OCI-LY1 (cell line): ENCODE data around the gene RERE.

Source experiments
- H2AFZ ChIP-seq: fragments of 200-600 bp; sonication (generic), shearing (Covaris generic); 2 replicates; pipeline ENCODE4 v1.6.0; 2014; ENCODE audit warnings: antibody characterized with exemption, mild to moderate bottlenecking, low read length
- H3F3A ChIP-seq: fragments of 200-600 bp; sonication (generic), shearing (Covaris generic); 2 replicates; pipeline ENCODE4 v1.6.0; 2014; ENCODE audit warnings: mild to moderate bottlenecking, antibody characterized with exemption, low read length, moderate library complexity; ENCODE audit not compliant: insufficient read depth
- H3K27ac ChIP-seq: fragments of 200-600 bp; sonication (generic); 2 replicates; pipeline ENCODE4 v1.5.1; 2014; ENCODE audit warnings: low read length, mixed run types, mild to moderate bottlenecking, low read depth; ENCODE audit not compliant: poor library complexity, severe bottlenecking
- H3K27me3 ChIP-seq: fragments of 200-600 bp; sonication (generic); 2 replicates; pipeline ENCODE4 v1.6.0; 2014; ENCODE audit warnings: antibody characterized with exemption, mild to moderate bottlenecking, low read length, moderate library complexity; ENCODE audit not compliant: insufficient read depth
- H3K36me3 ChIP-seq: fragments of 200-600 bp; sonication (generic); 2 replicates; pipeline ENCODE4 v1.6.1; 2014; ENCODE audit warnings: mild to moderate bottlenecking, antibody characterized with exemption, low read length, moderate library complexity, mixed read lengths; ENCODE audit not compliant: insufficient read depth
- H3K4me1 ChIP-seq: fragments of 200-600 bp; sonication (generic); 2 replicates; pipeline ENCODE4 v1.5.1; 2014; ENCODE audit warnings: mild to moderate bottlenecking, low read length, moderate library complexity; ENCODE audit not compliant: insufficient read depth, severe bottlenecking
- H3K4me2 ChIP-seq: fragments of 200-600 bp; sonication (generic), shearing (Covaris generic); 2 replicates; pipeline ENCODE4 v1.6.1; 2014; ENCODE audit warnings: low read length
- H3K4me3 ChIP-seq: fragments of 200-600 bp; sonication (generic); 2 replicates; pipeline ENCODE4 v1.5.1; 2014; ENCODE audit warnings: low read length, low read depth, mild to moderate bottlenecking, mixed read lengths; ENCODE audit not compliant: poor library complexity, severe bottlenecking
- H3K79me2 ChIP-seq: fragments of 200-600 bp; shearing (Covaris generic); 2 replicates; pipeline ENCODE4 v1.6.1; 2016; ENCODE audit warnings: mixed run types, low read length, mixed read lengths; ENCODE audit not compliant: insufficient read depth
- H3K9ac ChIP-seq: fragments of 200-600 bp; sonication (generic), shearing (Covaris generic); 2 replicates; pipeline ENCODE4 v1.6.1; 2014; ENCODE audit warnings: mild to moderate bottlenecking, low read length, mixed read lengths
- H3K9me2 ChIP-seq: fragments of 200-600 bp; sonication (generic), shearing (Covaris generic); 2 replicates; pipeline ENCODE4 v1.6.1; 2014; ENCODE audit warnings: low read depth, mild to moderate bottlenecking, low read length, mixed read lengths
- H3K9me3 ChIP-seq: fragments of 200-600 bp; shearing (Covaris generic); 2 replicates; pipeline ENCODE4 v1.6.1; 2014; ENCODE audit warnings: low read length, mixed read lengths
- H4K20me1 ChIP-seq: fragments of 200-600 bp; sonication (generic), shearing (Covaris generic); 2 replicates; pipeline ENCODE4 v1.6.0; 2016; ENCODE audit warnings: mild to moderate bottlenecking, low read length; ENCODE audit not compliant: insufficient read depth
- EZH2 ChIP-seq: fragments of 200-600 bp; sonication (generic), shearing (Covaris generic); IDR thresholded peaks from 2 replicates; pipeline ENCODE4 v1.8.0; 2017; ENCODE audit warnings: borderline replicate concordance, mixed run types, mild to moderate bottlenecking, antibody characterized with exemption, low read length, moderate library complexity, mixed read lengths
- TF ChIP-seq, protein P1 (sequence below): fragments of 200-600 bp; sonication (generic), shearing (Covaris generic); IDR thresholded peaks from 2 replicates; pipeline ENCODE4 v1.5.1; 2017; ENCODE audit warnings: mild to moderate bottlenecking, antibody characterized with exemption, low read length, moderate library complexity, mixed read lengths

The RERE gene

DNA sequence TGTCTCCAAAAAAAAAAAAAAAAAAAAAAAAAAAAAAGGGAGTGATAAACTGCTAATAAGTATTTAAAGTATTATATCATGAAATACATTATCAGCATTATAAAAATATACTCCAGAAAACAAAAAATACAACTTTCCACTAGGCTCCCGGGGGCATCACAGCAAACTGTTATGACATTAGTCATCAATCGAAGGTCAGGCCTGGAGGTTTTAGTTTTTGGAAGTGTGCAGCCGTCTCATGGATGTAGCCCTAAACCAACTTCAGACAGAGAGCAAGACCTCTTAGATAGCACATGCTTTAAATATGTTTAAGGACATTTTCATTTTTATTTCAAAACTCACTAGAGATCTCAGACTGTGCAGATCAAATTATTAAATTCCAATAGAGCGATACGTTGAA lies 106.3 kb downstream of the RERE start:
- no peaks in the 10 kb centered on the region for H3K27me3 ChIP-seq
- H3K4me1 ChIP-seq, result peaks cover 16% of the 10 kb centered on the region
- H4K20me1 ChIP-seq, result no peaks in the 10 kb centered on the region
- no peak for TF ChIP-seq EZH2
- TF ChIP-seq, protein P1, sequence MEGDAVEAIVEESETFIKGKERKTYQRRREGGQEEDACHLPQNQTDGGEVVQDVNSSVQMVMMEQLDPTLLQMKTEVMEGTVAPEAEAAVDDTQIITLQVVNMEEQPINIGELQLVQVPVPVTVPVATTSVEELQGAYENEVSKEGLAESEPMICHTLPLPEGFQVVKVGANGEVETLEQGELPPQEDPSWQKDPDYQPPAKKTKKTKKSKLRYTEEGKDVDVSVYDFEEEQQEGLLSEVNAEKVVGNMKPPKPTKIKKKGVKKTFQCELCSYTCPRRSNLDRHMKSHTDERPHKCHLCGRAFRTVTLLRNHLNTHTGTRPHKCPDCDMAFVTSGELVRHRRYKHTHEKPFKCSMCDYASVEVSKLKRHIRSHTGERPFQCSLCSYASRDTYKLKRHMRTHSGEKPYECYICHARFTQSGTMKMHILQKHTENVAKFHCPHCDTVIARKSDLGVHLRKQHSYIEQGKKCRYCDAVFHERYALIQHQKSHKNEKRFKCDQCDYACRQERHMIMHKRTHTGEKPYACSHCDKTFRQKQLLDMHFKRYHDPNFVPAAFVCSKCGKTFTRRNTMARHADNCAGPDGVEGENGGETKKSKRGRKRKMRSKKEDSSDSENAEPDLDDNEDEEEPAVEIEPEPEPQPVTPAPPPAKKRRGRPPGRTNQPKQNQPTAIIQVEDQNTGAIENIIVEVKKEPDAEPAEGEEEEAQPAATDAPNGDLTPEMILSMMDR, result no peak
- H3K36me3 ChIP-seq, result no peaks in the 10 kb centered on the region
- no peak overlapping the region for H3K4me2 ChIP-seq
- H3K4me3 ChIP-seq, result no peak overlapping the region
- H2AFZ ChIP-seq, result no peak overlapping the region
- H3K9me2 ChIP-seq, result no peaks in the 10 kb centered on the region
- no peak overlapping the region for H3K9ac ChIP-seq
- H3K27ac ChIP-seq, result no peak overlapping the region
- H3K79me2 ChIP-seq, result no peaks in the 10 kb centered on the region
- no peaks in the 10 kb centered on the region for H3K9me3 ChIP-seq
- no peaks in the 10 kb centered on the region for H3F3A ChIP-seq

- no peak for TF ChIP-seq EZH2
- TF ChIP-seq, protein P1, result no peak
- Histone ChIP-seq H3K4me3 (no peak overlapping the region), H3K9me3 (no peaks in the 10 kb centered on the region), H3K27me3 (no peaks in the 10 kb centered on the region), H3K79me2 (no peaks in the 10 kb centered on the region), H3K27ac (no peak overlapping the region), H3F3A (no peaks in the 10 kb centered on the region), H3K4me2 (no peak overlapping the region), H2AFZ (no peak overlapping the region), H3K9me2 (no peaks in the 10 kb centered on the region), H3K36me3 (no peaks in the 10 kb centered on the region), H3K9ac (no peak overlapping the region), H3K4me1 (peaks cover 16% of the 10 kb centered on the region), H4K20me1 (no peaks in the 10 kb centered on the region)
These were observed 109.2 kb downstream of the RERE start for GRCh38 chr1:8708259-8708658.

DNA sequence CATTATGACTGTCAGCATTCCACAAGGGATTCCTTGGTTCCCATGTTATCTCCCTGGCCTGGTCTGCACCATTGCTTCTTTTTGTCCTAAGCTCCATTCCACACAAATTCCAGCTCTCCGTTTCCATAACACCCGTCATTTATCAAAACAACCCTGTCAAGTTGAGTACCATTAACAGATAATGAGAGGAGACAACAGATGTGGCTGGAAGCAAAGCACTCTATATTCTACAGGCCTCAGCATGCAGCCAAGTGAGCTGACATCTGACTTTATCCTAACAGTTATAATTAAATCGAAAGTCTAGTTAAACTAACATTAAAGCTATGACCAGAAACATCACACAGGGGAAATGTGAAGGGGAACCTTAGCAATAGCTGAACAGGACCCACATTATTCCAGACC lies 110.4 kb downstream of the RERE start:
- H3K4me2 ChIP-seq, result no peak overlapping the region
- H3K9me2 ChIP-seq, result no peaks in the 10 kb centered on the region
- H3K4me1 ChIP-seq, result peaks cover 12% of the 10 kb centered on the region
- no peak overlapping the region for H3K27ac ChIP-seq
- H3F3A ChIP-seq, result no peaks in the 10 kb centered on the region
- H2AFZ ChIP-seq, result no peak overlapping the region
- H3K4me3 ChIP-seq, result no peak overlapping the region
- no peak for TF ChIP-seq EZH2
- TF ChIP-seq, protein P1, result no peak
- H3K9ac ChIP-seq, result no peak overlapping the region
- no peaks in the 10 kb centered on the region for H3K9me3 ChIP-seq
- H3K79me2 ChIP-seq, result no peaks in the 10 kb centered on the region
- no peaks in the 10 kb centered on the region for H3K27me3 ChIP-seq
- H4K20me1 ChIP-seq, result no peaks in the 10 kb centered on the region
- H3K36me3 ChIP-seq, result no peaks in the 10 kb centered on the region
